Fibroblast of pulmonary artery (primary cell): ENCODE measurements around the gene METTL25B.
A peak's percentile ranks its signal among the peaks of the same experiment; 100 is the strongest.

Source experiments
- DNase-seq: peaks from one replicate; pipeline ENCODE4 v3.0.0-alpha.2; 2010; ENCODE audit warnings: low read depth
- H3K4me3 ChIP-seq: replicated peaks from 2 replicates; pipeline ENCODE4 v1.5.1; 2011; ENCODE audit warnings: low read depth, mild to moderate bottlenecking, control low read depth, low read length, moderate library complexity
- CTCF ChIP-seq: IDR thresholded peaks from 2 replicates; pipeline ENCODE4 v1.5.1; 2011; ENCODE audit warnings: mild to moderate bottlenecking, control low read depth, low read length, inconsistent platforms; ENCODE audit errors: missing control alignments

Gene METTL25B

GRCh38 chr1:156703336-156703735 is 24.9 kb upstream of the METTL25B start:
- no peak for DNase-seq
- TF ChIP-seq CTCF, result no peak
- no peak overlapping the region for H3K4me3 ChIP-seq

GRCh38 chr1:156703741-156704140 is 24.5 kb upstream of the METTL25B start:
- DNase-seq, result no peak
- H3K4me3 ChIP-seq, result no peak overlapping the region
- no peak for TF ChIP-seq CTCF

- no peak overlapping the region for H3K4me3 ChIP-seq
- no peak for TF ChIP-seq CTCF
- DNase-seq, result no peak
Observed at GRCh38 chr1:156704166-156704711, 24.0 kb upstream of the METTL25B start.

GRCh38 chr1:156704930-156705320 is 23.3 kb upstream of the METTL25B start:
- no peak for TF ChIP-seq CTCF
- H3K4me3 ChIP-seq, result peak overlapping the region; percentile 23
- peak; percentile 58 for DNase-seq

- TF ChIP-seq CTCF, result no peak
- DNase-seq, result no peak
- H3K4me3 ChIP-seq, result peak within 1 kb of the TSS; percentile 23
Observed at GRCh38 chr1:156705321-156705917, 22.9 kb upstream of the METTL25B start, which contains the start of gene CRABP2. Gene CRABP2, minus strand, starts transcription at chr1:156705583. Its CDS starts 137 bp downstream, at chr1:156705446.

GRCh38 chr1:156705918-156706656 is 22.2 kb upstream of the METTL25B start:
- peak; percentile 57 for TF ChIP-seq CTCF
- peak overlapping the region; percentile 23 for H3K4me3 ChIP-seq
- no peak for DNase-seq
